GM12892 (cell line): Measurements from ENCODE around the gene APOBR.

Experiments
- POLR2A ChIP-seq: IDR thresholded peaks from 2 replicates; pipeline ENCODE4 v1.6.1; 2011; ENCODE audit warnings: low read depth, low read length, control low read depth
- POLR2AphosphoS5 ChIP-seq: IDR thresholded peaks from 2 replicates; pipeline ENCODE4 v1.6.1; 2011; ENCODE audit warnings: low read depth, low read length, control low read depth
- TAF1 ChIP-seq: IDR thresholded peaks from 2 replicates; pipeline ENCODE4 v1.6.1; 2011; ENCODE audit warnings: low read depth, mild to moderate bottlenecking, control low read depth, low read length, borderline replicate concordance

DNA sequence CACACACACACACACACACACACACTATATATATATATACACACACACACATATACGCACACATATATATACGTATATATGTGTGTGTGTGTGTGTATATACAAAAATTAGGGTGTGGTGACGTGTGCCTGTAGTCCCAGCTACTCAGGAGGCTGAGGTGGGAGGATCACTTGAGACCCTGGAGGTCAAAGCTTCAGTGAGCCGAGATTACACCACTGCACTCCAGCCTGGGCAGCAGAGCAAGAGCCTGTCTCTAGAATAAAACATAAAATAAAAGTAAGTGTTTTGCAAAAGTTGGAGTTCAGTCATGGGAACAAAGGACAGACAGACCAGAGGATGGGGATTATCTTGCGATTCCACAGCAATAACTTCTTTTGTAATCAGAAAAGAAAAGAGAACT is 33.5 kb downstream of the APOBR start:
- TF ChIP-seq POLR2A, result no peak
- TF ChIP-seq TAF1, result no peak
- TF ChIP-seq POLR2AphosphoS5, result no peak
